Measurements from ENCODE around the gene LAMTOR1.

LAMTOR1 gene

DNA sequence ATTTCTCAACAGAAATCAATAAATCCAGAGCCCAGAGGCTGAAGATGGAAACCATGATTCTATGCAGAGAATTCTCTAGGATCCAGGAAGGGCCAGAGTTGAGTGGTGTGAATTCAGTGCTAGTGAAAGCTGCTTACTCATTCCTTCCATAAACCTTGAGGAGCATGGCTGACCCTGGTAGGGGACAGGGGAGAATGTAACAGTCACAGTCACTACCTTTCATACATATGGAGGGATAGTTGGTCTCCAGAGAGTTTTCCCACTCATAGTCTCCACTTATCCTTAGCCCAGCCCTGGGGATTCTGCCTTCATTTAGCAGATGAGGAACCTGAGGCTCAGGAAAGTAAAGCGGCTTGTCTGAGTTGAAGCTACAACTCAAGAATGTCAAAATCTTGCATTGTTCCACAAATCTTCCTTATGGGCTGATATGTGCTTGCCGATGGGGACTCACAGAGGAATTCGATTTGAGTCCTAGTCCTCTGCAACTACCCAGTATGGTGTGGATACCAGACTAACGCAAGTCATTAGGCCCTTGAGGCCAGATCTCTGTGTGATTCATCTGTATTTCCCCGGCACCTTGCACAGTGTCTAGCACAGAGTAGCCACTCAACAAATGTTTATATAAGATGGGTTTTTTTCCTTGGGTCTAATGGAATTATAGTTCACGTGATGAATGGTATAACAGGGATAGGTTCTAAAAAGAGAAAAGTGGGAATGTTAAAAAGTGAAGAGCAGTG lies 13.1 kb upstream of the LAMTOR1 start:
- DNase-seq: peak in 1 of 3 donors; percentile 24

DNA sequence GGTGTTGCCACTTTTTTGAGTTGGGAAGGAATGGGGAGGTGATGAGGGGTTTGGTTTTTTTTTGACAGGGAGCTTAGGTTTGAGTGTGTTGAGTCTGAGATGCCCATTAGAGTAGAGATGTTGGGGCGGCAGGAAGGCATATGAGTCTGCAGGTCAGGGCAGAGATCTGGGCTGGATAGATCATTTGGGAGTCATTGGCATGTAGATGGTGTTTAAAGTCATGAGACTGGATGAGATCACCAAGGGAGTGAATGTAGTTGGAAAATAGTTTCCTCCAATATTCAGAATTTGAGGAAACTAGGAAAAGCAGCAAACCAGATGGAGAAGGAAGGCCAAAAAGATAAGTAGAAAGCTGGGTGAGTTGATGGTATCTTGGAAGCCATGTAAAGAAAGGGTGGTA lies 11.5 kb upstream of the LAMTOR1 start:
- no peak for DNase-seq

DNA sequence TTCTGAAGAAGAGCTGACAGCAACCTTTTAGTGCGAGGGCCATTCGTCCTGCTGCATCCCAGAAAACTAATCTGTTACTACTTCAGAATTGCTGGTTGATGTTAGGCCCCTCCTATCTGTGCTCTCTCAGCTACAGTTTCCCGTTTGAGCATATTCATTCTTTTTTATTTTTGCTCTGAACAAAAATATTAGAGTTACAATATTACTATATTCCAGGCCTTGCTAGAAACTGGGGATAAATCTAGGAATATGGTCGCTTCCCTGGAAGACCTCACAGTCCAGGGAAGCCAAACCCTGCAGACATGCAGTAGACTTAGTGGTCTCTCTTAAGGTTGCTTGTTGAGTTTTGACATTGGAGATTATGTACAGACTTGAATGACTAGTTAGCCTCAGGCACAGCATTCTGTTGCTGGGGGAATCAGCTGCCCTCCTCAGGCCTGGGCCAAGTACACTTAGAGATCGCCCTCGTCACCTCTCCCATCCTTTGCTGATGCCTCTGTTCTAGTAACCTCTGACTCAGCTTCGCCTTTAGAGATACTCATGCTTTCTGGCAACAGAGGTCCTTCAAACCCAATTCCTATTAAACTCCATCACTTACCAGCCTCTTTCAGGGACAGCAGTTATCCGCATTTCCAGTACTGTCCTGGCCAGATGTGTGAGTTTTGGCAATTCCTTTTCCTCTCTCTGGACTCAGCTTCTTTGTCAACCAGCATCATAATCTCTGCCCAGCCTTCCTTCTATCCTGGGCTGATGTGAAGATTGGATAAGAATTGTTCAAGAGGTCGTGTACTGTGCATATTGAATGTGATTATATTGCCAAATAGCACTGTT lies 10.1 kb upstream of the LAMTOR1 start:
- no peak for DNase-seq

DNA sequence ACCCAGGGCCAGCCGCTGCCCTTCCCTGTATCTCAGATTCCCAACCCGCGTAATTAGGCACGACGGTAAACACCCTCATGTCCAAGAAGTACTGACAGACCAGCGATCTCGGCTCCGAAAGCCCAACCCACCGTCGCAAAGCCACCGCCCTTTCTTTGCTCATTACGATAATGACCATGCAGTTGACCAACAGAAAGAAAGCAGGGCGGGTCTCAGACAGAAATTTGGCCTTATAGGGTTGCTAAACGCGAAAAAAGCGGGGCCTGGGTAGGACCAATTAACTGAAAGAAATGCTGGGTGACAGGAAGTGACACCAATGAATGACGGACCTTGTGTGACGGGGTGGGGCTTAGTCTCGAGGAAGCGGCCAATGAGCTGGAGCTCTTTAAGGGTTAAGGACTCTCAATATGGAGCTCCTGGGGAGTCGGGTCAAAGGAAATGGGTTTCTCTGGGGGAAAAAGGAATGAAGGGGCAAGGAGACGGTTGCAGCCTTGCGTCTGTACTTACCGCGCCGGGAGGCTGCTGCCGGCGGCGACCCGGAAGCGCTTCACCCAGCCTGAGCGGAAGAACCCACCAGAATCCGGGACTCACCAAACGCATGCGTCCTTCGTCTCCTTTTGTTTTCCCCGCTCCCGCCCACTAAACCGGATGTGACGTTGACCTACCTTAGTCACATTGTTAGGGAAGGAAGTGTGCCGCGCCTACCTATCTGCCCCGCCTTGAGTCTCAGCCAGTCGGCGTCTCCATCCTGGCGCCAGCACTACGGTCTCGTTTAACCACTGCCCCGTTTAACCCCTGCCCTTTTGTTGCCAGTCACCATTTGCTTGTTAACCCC lies 9.3 kb upstream of the LAMTOR1 start, which contains the start of gene ANAPC15:
Gene ANAPC15, minus strand, starts transcription at position 553 of the 835 bp plus-strand sequence. CDS start 1,419 bp downstream, outside the sequence.
- DNase-seq: peak; percentile 98 to 100 (median 100)

DNA sequence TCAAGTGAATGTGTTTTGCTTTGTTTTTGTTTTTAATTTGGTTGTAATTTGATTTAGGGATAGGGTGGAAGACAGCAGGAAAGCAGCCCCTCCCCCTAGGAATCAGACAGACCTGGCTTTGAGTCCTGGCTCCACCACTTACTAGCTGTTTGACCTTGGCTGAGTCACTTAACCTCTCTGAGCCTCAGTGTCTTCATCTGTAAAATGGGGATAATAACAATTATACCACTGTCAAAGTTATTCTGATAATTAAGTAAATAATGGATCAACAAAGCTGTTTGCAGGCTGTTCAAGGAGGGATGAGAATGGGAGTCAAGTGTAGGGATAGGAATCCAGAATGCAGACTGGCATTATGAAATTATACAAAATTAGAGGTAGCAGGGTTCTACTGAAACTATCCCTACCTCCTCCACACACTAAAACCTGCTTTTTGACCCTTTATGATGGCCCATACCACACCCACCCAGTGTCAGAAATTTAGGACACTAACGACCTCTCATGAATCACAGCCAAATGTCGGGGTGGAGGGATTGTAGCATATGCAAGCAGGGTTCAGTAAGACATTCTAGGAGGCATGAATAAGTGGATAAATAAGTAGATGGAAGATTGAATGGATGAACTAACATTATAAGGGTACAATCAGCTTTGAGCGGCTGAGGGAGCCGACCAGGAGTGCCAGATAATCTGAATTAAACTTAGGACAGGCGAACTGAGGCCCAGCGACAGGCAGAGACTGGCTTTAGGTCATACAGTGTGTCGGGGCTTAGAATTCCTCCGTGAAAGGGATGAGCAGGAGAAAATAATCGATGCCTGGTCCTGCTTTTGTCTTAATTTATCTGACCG lies 8.4 kb upstream of the LAMTOR1 start:
- DNase-seq: no peak

DNA sequence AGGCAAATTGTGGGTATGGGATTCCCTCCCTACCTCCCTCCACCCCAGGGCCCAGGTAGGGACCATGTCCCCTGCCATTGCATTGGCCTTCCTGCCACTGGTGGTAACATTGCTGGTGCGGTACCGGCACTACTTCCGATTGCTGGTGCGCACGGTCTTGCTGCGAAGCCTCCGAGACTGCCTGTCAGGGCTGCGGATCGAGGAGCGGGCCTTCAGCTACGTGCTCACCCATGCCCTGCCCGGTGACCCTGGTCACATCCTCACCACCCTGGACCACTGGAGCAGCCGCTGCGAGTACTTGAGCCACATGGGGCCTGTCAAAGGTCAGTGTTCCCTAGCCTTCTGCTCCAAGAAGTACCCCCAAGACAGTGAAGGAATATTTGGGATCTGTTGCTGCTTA lies 2.8 kb upstream of the LAMTOR1 start, which contains the start of gene TOMT:
Gene TOMT, plus strand, starts transcription at position 37 of the 400 bp plus-strand sequence. Its CDS starts 28 bp downstream, at position 65.
- DNase-seq: no peak

DNA sequence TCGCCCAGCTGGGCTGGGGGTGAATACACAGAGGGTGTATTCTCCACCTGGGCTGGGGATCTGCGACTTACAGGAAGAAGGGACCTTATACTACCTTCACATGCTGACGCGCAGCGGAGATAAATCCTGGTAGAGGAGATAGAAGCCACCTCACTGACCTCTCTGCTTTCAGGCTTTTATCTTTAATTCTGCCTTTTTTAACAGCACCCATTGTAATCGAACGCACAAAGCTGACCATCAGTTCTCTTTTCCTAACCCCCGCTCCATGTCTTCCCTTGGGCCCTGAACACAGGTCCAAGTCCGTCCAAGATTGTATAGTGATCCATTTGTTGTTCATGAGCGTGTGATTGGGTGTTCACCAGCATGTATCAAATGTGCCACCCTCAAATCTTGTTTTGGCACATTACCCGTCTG lies 664 bp upstream of the LAMTOR1 start:
- DNase-seq: no peak

DNA sequence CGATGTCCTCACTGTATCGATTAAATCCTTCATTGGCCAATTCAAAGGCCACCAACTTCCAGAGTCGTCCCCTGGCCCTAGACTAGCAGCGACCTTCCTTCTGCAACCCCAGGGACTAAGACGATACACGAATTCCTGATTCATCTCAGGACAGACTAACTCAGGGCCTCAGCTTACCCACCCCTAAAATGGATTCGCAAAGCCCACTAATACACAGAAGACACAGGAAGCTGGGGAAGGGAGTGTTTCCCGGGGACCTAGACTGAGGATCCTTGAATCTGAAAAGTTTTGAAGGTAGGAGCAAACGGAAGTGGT lies 509 bp downstream of the LAMTOR1 start:
- no peak for DNase-seq

DNA sequence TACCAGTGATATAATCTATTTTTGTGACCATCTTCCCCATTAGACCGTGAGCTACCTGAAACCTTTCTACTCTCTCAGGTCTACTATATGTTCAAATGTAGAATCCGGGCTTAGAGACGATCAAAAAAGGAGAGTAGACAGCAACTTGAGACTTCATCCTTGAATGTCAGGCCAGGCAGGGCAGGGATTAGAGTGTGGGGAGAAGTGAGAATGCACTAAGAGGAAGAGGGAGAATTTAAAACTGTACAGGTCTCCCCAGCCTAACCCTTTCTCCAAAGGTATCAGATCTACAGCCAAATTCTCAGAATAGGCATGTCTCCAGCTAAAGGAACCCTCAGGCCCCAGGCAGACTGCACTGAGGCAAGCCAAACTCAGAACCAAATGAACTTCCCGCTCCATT lies 935 bp downstream of the LAMTOR1 start:
- DNase-seq: no peak

DNA sequence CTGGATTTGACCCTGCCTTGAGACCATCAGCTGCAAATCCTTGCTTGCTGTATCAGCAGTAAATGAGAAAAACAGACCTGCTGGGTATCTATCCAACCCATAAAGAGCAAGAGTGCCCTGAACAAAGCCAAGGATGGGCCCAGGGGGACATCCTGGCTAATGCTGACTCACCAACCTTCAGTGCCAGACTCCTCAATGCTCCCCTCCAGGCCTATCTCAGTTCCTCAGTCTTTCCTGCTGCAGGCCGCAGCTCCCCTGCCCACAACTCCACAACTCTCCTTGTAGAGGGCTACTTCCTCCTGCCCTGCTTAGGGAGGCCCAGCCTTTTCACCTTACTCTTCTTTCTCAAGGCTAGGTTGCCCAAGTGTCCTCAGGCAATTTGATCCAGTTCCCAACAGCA lies 2.6 kb downstream of the LAMTOR1 start:
- peak; percentile 35 to 59 (median 43) for DNase-seq

DNA sequence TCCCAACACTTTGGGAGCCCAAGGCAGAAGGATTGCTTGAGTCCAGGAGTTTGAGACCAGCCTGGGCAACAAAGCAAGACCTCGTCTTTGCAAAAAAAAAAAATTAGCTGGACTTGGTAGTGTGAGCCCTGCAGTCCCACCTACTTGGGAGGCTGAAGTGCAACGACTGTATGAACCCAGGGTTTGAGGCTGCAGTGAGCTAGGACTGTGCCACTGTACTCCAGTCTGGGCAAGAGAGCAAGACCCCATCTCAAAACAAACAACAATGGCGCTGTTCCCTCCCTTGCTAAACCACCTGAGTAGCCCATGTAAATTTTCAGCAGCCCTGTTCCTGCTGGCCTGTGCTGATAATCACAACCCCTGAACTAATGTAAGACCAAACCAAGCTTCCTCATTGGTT lies 3.1 kb downstream of the LAMTOR1 start:
- DNase-seq: no peak

DNA sequence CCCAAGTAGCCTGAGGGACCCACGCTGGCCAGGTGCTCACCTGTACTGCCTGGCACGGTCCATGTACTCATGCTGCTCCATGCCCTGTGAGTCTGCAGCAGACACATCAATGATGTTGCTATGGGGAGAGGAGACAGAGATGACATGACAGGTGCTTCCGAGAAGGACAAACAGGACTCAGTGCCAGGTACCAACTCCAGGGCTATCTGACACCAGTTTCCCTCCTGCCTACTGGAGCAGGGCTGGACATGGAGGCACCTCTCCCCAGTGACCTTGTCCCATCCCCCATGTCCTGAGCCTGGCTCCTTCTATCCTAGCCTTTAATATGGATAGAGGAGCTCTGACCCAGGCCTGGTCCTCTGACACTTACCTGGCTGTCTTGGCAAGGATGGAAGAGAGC lies 4.4 kb downstream of the LAMTOR1 start:
- no peak for DNase-seq

DNA sequence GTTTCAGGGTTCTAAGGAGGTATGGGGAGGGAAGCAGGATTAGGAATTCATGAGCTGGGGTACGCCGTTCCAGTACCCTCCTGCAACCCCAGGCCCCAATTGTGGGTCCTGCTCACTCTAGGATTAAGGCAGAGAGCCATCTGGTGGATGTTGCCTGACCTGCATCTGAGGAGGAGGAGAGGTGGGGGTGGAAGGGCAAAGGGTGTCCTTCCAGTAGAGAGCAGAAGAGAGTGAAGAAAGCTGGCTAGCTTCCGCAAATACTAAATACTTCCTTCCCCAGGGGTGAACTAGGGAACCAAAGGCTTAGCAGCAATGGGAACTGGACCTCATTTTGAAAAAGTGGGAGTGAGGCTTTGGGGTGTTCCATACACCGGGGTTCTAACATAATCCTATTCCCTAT lies 11.8 kb downstream of the LAMTOR1 start:
- DNase-seq: peak; percentile 89 to 90 (median 89)

DNA sequence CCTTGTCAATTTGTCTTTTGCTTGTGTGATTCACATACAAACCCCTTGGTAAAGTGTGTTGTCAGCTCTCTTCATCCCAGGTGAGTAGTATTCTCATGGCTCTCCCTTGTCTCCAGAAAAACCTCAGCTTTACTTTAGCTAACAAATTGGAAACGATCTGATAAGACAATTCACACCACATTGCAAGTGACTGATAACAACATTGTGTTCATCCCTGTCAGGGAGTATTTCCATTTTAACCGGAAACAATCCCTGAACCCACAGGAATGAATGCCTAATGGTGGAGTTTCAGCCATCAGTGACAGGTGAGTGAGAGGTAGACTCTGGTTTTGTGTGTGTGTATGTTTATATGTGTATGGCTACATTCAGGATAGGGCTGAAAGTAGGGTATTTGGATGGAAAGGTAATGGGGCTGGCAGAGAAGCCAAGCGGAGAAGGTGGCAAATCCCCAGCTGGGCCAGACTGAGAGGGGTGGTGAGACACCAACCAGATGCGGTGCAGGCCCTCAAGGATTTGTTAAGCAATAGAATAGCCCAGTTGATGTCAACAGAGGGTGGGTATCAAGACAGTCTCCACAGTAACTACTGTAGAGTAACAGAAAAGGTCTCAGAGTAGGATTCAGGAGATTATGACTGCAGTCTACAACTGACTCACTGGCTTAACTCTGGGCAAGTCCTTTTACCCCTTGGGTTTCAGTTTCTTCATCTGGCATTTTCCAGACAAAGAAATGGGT lies 14.9 kb downstream of the LAMTOR1 start:
- peak in 1 of 3 donors; percentile 36 for DNase-seq

DNA sequence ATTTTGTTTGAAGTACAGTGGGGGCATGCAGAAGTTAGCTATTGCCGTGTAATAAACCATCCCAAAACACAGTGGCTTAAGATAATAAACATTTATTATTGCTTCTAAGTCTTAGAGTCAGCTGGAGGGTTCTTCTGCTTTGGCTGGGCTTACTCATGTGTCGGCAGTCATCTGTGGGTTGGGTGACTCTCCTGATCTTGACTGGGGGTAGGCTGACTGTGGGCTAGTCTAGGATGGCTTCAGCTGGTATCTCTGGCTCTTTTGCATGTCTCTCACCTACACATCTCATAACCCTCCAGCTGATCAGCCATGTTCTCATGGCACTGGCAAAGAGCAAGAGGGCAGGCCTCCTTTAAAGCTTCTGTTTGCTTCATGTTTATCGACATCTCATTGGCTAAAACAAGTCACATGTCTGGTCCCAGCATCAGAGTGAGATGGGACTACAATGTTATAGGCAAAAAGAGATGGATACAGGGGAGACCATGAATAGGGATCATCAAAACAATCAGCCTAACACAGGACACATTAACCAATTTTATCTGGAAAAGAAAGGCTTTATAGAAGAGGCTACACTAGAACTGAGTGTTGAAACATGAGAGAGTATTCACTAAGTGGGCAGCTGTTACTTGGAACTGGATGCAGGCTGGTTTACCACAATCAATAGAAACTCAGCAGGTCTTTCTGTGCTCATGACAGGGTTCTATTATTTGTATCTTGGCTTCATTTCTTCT lies 17.3 kb downstream of the LAMTOR1 start:
- DNase-seq: peak in 1 of 3 donors; percentile 20

DNA sequence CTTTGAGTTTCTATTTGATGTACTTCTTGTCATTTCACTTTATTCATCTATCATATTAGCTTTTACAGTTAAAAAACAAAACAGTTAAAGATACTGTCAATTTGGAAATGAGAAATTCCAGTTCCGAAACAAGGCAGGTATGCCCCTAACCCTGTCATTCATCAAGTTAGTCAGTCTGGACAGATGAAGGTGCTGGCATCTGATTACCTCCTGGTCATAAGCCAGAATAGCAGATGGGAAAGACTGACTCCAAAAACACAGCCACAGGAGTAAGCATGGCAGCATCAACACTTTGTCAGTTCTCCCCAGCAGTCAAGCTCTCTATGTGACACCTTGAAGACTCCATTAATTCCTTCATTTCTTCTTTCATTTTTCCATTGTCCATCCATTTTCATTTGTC lies 18.1 kb downstream of the LAMTOR1 start:
- DNase-seq: no peak

DNA sequence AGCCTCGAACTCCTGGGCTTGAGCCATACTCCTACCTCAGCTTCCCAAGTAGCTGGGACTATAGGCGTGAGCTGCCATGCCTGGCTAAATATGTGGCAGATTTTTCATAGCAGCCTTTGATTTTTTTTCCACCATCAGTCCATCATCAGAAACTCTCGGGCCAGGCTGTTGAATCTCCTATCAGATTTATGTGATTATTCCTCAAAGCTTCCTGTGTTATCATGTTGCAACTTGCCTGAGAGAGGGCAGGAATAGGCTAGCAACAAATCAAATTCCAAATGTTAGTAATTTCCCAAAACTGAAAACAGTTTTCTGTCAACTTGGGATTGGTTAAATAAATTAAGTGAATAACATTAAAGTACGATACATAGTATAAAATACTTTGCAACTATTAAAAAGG lies 19.0 kb downstream of the LAMTOR1 start:
- DNase-seq: no peak

DNA sequence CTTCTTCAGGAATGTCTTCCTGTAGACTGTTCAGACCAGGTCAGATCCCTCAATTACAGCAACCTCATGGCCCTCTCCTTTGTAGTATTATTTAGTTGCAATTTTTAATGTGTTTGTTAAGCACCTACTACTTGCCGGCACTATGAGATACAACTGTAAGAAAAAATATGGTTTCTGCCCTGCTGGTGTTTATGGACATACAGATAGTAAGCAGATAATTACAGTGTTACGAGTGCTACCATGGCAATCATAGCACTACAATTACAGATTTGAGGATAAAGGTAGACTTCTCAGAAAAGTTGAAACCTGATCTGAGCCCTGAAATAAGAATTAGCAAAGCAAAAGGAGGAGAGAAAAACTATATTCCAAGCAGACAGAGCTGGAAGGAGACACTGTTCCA lies 19.7 kb downstream of the LAMTOR1 start:
- DNase-seq: no peak

DNA sequence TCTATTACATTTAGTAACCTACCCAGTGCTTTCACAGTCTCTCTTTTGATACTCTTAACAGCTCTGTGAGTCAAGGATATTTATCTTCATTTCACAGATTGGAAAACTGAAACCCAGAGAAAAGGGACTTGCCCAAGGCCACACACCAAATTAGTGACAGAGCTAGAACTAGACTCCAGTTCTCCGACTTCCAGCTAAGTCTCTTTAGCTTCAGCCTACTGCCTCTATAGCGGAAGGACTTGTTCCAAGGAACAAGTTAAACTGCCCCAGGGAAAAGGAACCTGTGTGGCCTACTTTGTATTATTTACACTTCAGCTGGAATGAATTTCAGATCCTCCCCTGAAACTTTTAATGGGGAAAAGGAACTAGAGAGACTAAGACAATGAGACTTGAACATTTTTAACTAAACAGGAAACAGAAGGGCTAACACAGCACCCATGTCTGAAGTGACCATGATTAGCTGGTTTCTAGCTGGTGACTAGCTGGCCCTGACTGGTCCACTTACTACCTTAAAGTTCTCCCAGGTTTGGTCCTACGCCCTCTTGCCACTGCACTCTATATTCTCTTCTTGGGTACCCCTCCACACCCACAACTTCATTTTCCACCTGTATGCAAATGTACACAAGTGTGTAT lies 21.2 kb downstream of the LAMTOR1 start:
- DNase-seq: peak; percentile 50 to 78 (median 64)

DNA sequence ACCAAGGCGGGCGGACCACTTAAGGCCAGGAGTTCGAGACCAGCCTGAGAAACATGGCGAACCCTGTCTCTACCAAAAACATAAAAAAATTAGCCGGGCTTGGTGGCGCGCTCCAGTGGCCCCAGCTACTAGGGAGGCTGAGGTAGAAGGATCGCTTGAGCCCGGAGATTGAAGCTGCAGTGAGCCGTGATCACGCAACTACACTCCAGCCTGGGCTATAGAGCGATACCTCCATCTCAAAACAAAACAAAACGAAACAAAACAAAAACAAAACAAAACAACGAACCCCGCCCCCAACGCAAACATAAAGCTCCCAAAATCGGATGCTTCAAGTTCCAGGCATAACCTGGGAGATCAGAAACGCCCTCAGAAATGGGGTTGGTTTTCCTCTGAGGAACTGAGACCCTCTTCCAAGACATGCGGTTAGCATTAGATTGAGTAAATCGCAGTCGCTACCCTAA lies 21.9 kb downstream of the LAMTOR1 start:
- DNase-seq: no peak

Data from suppressor macrophage treated with lipopolysaccharide for 1 hour (primary cell).